HG03159 (cell line): ENCODE measurements around the gene RABGAP1L.

Experiments used
- ATAC-seq: cut with Tn5 transposase; IDR thresholded peaks from one replicate; pipeline ENCODE4 v1.9.1; 2021; ENCODE audit warnings: mild to moderate bottlenecking, moderate library complexity; ENCODE audit not compliant: unreplicated experiment

Gene RABGAP1L

DNA sequence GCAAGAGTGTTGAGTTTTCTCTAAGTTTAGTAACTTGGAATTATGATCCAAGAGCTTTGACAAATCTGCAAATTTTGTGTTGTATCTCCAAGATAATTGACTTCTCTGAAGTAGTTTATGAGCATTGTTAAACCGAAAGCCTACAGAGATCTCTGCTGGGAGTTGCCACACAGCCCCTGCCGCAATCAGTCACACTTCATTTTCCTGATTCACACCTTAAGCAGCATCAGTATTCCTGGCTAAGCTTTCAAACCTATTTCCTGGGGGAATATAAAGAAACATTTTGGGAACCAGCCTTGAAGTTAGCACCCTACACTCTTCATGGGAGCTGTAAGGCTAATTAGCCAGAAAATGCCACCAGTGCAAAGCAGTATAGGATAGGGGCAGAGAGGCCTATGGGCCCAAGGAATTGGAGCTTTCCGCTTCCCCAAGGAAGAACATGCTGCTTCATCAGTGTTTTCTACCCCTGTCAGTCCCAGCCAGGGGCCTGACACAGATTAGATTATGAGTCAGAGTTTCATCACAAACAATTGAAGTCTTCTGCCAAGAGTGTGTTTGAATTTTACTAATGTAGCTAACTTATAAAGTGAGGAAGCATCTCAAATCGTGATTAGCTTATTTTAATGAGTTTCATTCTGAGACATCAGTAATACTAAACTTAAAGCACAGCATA lies 817.3 kb downstream of the RABGAP1L start:
- ATAC-seq: no peak

DNA sequence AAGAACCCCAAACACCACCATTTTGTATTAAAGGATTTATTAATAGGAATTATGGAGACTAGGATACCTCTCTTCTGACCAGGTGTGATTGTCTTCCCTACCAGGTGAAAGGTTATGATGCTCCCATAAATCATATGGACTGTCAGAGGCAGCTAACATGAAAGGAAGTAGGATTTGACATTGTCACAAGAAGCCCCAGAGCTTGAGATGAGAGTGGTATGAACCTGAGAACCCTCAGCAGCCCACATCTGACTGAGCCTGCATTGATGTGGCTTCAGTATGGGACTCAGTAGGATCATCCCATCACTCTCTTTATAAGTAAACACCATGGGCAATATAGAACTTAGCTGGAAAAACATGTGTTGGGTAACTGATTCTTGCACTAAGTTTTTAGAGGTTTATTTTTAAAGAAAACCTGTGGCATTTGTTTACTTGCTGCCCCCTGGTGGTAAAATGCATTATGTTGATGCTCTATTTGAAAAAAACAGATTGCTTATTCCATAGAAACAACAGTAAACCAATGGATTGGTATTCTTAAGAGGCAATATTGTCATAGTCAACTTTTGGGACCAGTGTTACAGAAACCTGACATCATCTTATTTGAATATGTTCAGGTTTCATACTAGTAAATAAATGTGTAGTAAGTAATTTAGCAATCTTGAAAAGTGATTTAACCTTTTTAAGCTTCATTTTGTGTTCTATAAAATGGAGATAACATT lies 823.8 kb downstream of the RABGAP1L start:
- no peak for ATAC-seq

DNA sequence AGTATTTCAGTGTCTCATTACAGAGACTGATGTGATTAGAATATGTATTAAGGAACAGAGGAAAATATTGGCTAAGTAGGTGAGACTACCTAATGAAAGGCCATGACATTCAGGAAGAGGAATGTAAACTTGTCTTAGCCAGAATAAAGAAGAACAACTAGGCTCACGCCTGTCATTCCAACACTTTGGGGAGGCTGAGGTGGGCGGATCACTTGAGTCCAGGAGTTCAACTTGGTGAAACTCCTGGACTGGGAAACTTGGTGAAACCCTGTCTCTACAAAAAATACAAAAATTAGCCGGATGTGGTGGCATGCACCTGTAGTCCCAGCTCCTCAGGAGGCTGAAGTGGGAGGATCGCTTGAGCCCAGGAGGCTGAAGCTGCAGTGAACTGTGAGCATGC lies 825.6 kb downstream of the RABGAP1L start:
- ATAC-seq: no peak

DNA sequence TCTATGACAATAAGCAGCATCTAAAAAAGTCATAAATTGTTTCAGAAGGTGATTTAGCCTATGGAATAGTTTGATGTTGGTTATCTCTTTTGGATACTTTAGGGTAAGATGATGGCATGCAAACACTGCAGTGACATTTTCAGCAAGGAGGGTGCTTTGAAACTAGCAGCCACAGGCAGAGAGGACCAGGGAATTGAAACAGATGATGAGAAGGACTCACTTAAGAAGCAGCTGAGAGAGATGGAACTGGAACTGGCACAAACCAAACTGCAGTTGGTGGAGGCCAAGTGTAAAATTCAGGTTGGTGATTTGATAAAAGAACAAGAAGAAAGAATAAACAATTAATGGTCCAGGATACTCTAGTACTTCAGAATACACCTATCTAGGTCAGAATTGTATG lies 829.2 kb downstream of the RABGAP1L start:
- ATAC-seq: no peak

DNA sequence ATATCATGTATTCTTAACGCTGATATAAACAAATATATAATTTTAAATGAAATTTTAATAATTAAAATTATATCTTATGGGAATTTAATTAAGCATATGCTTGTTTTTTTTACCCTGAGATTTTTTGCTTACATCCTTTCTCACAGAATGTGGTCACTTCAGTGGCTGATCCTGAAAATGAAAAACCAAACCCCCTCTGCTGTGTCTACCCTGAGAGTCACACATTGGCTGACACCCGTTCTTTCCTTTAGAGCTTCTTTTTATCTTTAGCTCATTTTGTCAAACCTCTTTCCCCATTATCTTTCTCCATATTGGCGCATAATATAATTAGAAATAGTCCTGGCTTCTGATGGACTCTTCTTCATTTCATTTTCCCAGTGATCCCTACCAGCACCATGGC lies 829.7 kb downstream of the RABGAP1L start:
- ATAC-seq: no peak

DNA sequence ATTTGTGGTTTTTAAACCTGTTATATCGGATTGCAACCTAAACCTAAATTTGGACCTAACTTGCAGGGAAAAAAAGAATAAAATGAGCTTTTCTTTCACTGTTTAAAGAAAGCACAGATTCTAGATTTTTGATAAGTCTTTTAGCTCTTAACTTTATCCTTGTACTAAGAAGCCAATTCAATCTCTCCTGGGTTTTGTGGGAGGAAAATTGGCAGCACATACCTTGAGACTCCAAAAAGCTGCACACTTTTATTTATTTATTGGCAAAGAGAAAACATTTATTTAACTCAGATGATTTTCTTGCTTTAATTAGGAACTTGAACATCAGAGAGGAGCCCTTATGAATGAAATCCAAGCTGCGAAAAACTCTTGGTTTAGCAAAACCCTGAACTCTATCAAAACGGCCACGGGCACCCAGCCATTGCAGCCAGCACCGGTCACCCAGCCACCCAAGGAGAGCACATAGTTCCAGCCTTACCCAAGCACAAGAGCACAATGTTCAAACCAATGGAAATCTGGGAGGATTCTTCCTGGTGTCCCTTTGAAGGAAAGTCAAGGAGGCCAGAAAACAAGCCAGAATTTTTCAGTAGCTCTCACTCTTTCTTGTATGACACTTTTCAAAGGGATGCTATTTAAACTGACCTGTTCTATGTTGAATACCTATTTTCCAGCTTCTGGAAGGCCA lies 830.4 kb downstream of the RABGAP1L start:
- no peak for ATAC-seq

DNA sequence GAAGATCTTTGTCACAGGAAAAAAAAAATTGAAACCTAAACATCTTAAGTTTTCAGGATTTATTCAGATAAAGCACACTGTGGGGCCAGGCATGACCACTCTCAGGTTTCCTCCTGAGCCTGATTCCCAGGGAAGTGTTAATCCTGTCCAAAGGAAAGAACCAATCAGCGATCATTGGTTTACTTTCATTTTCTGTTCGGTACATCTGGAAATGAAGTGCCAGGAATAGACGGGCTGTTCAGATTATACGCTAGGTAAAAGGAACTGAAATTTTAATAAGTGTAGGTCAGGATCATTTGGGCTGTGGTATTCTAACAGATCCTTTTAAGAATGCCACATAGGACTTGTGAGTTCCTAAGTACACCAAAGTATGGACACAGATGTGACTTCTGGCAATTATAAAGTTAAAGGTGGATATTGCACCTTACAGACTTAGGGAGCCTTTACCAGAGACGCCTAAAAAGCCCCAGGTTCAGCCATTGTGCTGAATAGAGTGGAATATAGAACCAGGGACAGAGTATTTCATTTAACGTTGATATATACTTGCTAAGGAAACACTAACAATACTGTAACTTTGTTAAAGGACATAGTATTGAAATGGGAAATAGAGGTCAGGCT lies 831.2 kb downstream of the RABGAP1L start:
- ATAC-seq: peak; percentile 50

DNA sequence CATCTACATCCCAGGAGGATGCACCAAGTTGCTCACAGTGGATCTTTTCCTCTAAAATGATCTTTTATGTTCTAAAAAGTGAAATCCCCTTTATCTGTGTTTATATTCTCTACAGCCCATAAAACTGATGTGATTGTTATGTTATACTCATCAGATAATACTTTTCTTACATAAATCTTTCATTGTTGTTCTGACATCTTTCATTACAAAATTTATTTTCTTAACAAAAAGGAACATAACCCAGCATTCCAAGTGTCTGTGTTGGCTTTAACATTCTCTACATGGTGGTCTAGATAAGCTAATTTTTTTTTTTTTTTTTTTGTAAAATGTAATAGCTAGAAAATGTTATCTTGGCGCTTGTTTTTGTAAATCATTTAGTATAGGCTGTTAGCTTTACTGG lies 832.2 kb downstream of the RABGAP1L start:
- no peak for ATAC-seq

DNA sequence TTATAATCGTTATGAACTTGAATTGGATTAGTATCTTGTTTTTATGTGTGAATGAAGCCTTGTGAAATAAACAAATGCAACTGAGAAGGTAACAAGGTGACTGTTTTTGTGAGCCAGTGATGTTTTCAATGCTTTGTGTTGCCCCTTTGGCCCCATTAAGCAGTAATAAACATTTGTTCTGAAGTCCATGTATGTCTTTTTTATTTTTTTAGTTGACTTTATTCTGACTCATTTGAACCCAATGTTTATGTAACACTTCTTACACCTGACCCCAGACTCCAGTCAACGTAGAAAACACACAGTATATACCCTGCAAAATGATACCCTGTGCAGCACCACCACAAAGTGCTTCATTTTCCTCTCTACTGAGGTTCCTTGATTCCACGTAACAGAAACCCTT lies 835.8 kb downstream of the RABGAP1L start:
- ATAC-seq: no peak

DNA sequence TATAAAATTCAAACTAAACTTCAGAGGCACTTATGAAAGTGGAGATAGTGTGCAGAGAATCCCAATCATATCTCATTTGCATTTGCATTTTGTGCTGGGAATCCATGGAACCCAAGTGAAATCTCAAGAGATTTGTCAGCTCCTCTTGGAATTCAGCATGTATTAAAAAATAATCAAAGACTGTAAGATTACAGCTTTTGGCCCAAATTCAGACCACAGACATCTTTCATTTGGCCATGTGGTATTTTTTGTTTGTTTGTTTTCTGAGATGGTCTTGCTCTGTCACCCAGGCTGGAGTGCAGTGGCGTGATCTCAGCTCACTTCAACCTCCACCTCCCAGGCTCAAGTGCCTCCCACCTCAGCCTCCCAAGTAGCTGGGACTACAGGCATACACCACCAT lies 836.6 kb downstream of the RABGAP1L start:
- no peak for ATAC-seq

DNA sequence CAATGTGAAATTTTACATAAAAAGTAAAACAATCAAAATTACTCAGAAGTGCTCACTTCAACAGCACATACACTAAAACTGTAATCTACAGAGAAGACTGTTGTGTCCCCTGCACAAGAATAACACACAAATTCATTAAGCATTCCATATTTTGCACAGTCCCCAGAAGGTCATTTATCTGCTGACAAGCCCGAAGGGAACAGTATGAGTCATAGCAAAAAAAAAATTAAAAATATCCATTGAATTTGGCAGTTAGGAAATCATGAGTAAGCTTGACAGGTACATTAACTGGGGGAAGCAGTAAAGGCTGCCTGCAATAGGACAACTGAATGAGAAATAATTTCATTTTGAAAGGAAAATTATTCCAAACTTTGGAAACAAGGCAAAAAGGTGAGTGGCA lies 837.2 kb downstream of the RABGAP1L start:
- ATAC-seq: no peak

DNA sequence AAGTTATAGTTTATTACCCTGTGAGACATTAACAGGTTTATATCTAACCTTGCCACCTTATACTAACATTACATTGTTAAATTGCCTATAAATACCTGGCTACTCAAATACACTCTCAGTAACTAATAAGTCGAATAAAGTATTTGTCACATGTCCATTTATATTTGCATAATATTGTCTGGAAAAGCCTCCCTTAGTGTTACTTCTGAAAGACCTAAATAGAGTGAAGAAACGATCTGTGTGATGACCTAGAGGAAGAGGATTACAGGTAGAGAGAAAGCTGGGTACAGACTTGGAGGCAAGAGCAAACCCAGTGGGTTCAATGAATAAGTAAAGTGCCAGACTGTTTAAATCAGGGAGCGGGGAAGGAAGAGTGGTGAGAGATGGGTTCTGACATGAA lies 837.7 kb downstream of the RABGAP1L start:
- ATAC-seq: no peak

DNA sequence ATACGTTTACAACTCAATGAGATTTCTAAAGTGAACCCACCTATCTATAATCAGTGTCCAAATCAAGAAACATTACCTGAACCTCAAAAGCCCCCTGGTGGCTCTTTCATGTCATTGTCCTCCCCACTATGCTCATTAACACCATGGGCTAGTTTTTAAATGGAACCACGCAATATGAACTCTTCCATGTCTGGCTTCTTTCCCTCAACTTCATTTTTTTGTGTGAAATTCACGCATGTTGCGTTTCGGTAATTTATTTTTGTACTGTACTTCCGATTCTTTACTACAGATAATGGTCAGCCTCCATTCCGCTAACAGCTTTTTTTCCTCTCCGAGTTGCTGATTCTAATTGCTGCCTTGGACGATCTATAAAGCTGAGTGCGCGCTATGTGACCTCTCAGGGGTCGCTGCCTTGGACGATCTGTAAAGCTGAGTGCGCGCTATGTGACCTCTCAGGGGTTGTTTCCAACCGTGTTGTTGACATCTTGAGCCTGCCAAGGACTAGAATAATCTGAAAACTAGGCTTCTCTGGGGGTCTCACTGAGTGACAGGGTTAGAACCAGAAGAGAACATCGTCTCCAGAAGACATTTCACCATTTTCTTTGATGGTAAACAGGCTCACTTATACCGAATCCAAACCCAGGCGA lies 839.4 kb downstream of the RABGAP1L start:
- peak; percentile 0 for ATAC-seq

DNA sequence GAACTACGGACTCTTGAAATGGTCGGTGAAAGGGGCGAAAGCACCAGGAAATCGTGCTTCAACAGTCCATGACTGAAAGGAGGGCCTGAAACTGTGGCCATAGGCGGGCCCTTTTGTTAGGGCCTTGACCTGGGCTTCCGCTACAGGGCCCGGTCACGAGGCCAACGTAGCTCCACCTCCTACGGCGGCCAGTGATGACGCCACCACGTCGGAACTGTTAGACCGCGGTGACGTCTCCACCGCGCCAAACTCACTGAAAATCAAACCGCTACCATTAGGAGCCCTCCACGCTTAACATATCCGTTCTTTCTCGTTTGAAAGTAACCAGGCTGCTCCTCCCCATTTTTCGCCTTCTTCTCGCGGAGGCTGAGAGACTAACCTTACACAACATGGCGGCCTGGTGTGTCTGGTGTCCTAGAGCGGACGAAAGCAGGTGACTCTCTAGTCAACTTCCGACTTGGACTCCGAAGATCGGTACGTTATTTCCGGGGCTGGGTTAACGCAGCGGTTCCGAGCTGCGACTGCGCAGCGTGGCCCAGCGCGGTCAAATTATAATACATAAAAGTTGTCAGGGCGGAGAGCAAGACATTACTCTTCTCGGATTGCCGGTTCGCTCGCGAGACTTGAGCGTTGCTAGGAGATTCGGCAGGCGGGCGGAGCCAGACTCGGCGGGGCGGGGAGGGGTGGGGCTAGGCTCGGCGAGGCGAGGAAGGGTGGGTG lies 840.1 kb downstream of the RABGAP1L start:
- ATAC-seq: peak; percentile 73

DNA sequence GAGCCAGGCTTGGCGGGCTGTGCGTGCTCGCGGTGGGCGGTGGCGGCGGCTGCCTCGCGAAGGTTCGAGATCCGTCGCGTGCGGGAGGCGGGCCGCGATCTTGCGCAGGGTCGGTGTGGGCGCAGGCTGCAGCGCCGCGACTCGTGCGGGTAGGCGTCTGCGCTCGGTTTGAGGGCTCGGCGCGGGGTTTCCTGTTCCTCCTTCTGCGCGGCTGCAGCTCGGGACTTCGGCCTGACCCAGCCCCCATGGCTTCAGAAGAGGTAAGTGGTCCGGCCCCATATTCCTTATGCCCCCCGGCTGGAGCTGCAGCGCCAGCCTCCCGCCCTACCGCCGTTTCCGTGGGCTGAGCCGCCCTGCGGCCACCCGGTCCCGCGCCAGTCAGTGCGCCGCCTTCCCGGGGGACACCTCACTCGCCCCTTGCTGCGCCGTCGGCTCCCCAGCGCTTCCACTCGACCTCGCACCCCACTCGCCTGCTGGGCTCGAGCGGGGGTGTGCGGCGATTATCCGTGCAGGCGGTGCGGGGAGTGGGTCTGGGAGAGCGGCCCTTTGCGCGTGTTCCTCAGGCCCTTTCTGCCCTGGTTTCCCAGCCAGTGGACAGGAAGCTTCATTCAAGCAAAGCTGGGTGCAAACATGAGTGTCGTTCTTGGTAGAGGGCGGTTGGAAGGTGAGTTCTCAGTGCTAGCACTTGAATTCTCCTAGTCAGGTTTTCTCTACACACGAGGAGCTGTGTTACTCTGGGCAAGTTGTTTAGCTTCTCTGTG lies 840.8 kb downstream of the RABGAP1L start, which contains the start of gene CACYBP:
CACYBP (plus strand) TSS at position 12 of the 761 bp plus-strand sequence; CDS start at position 246, 234 bp downstream.
- ATAC-seq: peak; percentile 12

DNA sequence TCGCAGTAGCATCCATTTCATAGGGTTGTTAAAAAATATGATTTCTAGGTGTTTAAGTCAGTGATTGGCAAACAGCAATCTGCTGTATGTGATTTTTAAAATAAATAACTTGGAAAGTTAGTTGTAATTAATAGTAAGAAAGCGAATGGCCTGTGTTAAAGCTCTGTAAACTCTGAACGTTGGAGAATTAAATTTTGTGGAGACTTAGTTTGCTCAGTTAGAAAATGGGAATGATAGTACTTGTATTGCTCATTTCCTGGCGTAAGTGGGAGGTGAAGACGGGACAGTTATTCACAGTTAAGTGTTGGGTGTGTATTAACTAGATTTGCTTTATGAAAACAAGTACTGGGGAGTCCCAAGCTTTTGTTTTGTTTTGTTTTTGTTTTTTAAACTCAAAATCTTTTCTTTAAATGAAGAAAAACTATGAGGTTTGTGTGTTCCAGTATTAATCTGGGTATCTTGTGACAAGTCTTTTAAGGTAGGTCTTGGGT lies 841.4 kb downstream of the RABGAP1L start:
- ATAC-seq: no peak

DNA sequence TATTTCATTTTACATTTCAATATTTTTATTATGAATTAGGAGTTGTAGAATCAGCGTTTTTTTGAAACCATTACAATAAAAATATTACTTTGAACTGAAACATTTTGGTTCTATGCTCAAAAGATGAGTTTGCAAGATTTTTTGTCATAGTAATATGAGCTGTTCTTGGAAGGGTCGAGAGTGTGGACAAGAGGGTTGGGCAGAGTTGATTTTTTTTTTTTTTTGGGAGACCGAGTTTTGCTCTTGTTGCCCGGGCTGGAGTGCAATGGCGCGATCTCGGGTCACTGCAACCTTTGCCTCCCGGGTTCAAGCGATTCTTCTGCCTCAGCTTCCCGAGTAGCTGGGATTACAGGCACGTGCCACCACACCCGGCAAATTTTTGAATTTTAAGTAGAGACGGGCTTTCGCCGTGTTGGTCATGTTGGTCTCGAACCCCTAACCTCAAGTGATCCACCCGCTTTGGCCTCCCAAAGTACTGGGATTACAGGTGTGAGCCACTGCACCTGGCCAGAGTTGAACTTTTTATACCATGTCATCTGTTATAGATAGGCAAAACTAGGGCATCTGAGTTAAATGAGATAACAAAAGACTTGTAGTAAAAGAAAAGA lies 843.7 kb downstream of the RABGAP1L start:
- no peak for ATAC-seq

DNA sequence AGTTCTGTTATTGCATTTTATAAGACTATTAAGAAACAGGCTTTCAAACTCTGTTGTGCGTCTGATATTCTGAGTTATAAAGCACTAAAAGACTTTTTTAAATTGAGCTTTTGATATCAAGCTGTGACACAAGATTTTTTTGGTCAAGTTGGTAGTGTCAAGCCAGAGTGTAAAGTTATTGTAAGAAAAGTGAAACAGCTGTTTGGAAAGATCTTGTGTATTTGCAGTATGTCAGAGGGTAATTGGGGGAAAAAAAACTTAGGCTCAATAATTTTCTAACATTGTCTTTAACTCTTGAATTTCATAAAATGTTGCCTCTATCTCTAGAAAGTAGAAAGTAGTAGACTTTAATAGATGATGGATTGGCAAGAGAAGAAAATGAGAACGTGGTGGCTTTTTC lies 844.2 kb downstream of the RABGAP1L start:
- no peak for ATAC-seq
